H9 (cell line): ENCODE measurements around the gene LYST. TPM values are rescaled to one million over a fixed set of nuclear protein-coding genes. Genes with fewer than 3 reads are reported as not detected.

Experiments
- DNase-seq: peaks from one replicate; pipeline ENCODE4 v3.0.0-alpha.2; 2017
- H2AFZ ChIP-seq: one replicate; pipeline ENCODE4 v1.6.1; 2013; ENCODE audit warnings: mild to moderate bottlenecking, low read length, control low read depth, moderate library complexity
- H2AK5ac ChIP-seq: 2 replicates; pipeline ENCODE4 v1.6.1; 2013; ENCODE audit warnings: low read length, control low read depth, mixed read lengths; ENCODE audit not compliant: insufficient read length
- H2BK120ac ChIP-seq: one replicate; pipeline ENCODE4 v1.6.1; 2013; ENCODE audit warnings: low read depth, mild to moderate bottlenecking, low read length, control low read depth, inconsistent platforms; ENCODE audit not compliant: poor library complexity, severe bottlenecking
- H2BK12ac ChIP-seq: 2 replicates; pipeline ENCODE4 v1.6.1; 2013; ENCODE audit warnings: low read length, control low read depth, mixed read lengths, low read depth; ENCODE audit not compliant: insufficient read length
- H2BK15ac ChIP-seq: 2 replicates; pipeline ENCODE4 v1.6.1; 2013; ENCODE audit warnings: low read depth, low read length, control low read depth
- H2BK20ac ChIP-seq: one replicate; pipeline ENCODE4 v1.6.1; 2013; ENCODE audit warnings: low read depth, mild to moderate bottlenecking, low read length, control low read depth, inconsistent platforms; ENCODE audit not compliant: poor library complexity, severe bottlenecking
- H2BK5ac ChIP-seq: 2 replicates; pipeline ENCODE4 v1.6.1; 2013; ENCODE audit warnings: low read length, control low read depth, mixed read lengths; ENCODE audit not compliant: insufficient read length
- H3K14ac ChIP-seq: 2 replicates; pipeline ENCODE4 v1.6.1; 2013; ENCODE audit warnings: low read length, control low read depth; ENCODE audit not compliant: insufficient read depth
- H3K18ac ChIP-seq: 2 replicates; pipeline ENCODE4 v1.6.1; 2013; ENCODE audit warnings: low read depth, mild to moderate bottlenecking, mixed read lengths, low read length, control low read depth; ENCODE audit not compliant: insufficient read length
- H3K23ac ChIP-seq: 2 replicates; pipeline ENCODE4 v1.6.1; 2013; ENCODE audit warnings: low read length, control low read depth, mixed read lengths, low read depth; ENCODE audit not compliant: insufficient read length
- H3K23me2 ChIP-seq: 2 replicates; pipeline ENCODE4 v1.6.1; 2013; ENCODE audit warnings: low read depth, mild to moderate bottlenecking, mixed read lengths, low read length, control low read depth; ENCODE audit not compliant: insufficient read length, poor library complexity, severe bottlenecking
- H3K27ac ChIP-seq: 2 replicates; pipeline ENCODE4 v1.5.1; 2013; ENCODE audit warnings: low read length, control low read depth, mixed read lengths, low read depth; ENCODE audit not compliant: insufficient read length
- H3K27me3 ChIP-seq: 2 replicates; pipeline ENCODE4 v1.6.1; 2013; ENCODE audit warnings: low read length, control low read depth, inconsistent platforms; ENCODE audit not compliant: insufficient read depth
- H3K4ac ChIP-seq: 2 replicates; pipeline ENCODE4 v1.6.1; 2013; ENCODE audit warnings: low read depth, mild to moderate bottlenecking, control low read depth, inconsistent platforms, low read length, moderate library complexity
- H3K4me1 ChIP-seq: 2 replicates; pipeline ENCODE4 v1.6.1; 2013; ENCODE audit warnings: low read length, control low read depth, inconsistent platforms; ENCODE audit not compliant: insufficient read depth
- H3K4me2 ChIP-seq: 2 replicates; pipeline ENCODE4 v1.6.1; 2013; ENCODE audit warnings: low read length, control low read depth, mixed read lengths; ENCODE audit not compliant: insufficient read length, insufficient read depth
- H3K56ac ChIP-seq: 2 replicates; pipeline ENCODE4 v1.6.1; 2013; ENCODE audit warnings: low read depth, mild to moderate bottlenecking, mixed read lengths, low read length, control low read depth; ENCODE audit not compliant: insufficient read length
- H3K79me1 ChIP-seq: 2 replicates; pipeline ENCODE4 v1.6.1; 2013; ENCODE audit warnings: low read depth, mild to moderate bottlenecking, moderate library complexity, low read length, control low read depth, inconsistent platforms; ENCODE audit not compliant: insufficient read depth, poor library complexity, severe bottlenecking
- H3K79me2 ChIP-seq: 2 replicates; pipeline ENCODE4 v1.6.1; 2013; ENCODE audit warnings: low read length, control low read depth, inconsistent platforms; ENCODE audit not compliant: insufficient read depth
- H3K9ac ChIP-seq: 2 replicates; pipeline ENCODE4 v1.6.1; 2013; ENCODE audit warnings: low read length, control low read depth, mixed read lengths; ENCODE audit not compliant: insufficient read length; ENCODE audit errors: extremely low read depth
- H3K9me3 ChIP-seq: one replicate; pipeline ENCODE4 v1.6.1; 2013; ENCODE audit warnings: low read depth, low read length, inconsistent platforms; ENCODE audit not compliant: control insufficient read depth
- H3T11ph ChIP-seq: one replicate; pipeline ENCODE4 v1.6.1; 2013; ENCODE audit warnings: mild to moderate bottlenecking, low read length, control low read depth, inconsistent platforms
- H4K20me1 ChIP-seq: one replicate; pipeline ENCODE4 v1.6.1; 2013; ENCODE audit not compliant: control insufficient read depth, insufficient read length, insufficient read depth
- H4K5ac ChIP-seq: 2 replicates; pipeline ENCODE4 v1.6.1; 2013; ENCODE audit warnings: low read depth, mild to moderate bottlenecking, mixed read lengths, low read length, control low read depth; ENCODE audit not compliant: insufficient read length
- H4K8ac ChIP-seq: replicated peaks from 2 replicates; pipeline ENCODE4 v1.6.1; 2013; ENCODE audit warnings: low read length, control low read depth, mixed read lengths, low read depth; ENCODE audit not compliant: insufficient read length
- H4K91ac ChIP-seq: 2 replicates; pipeline ENCODE4 v1.6.1; 2013; ENCODE audit warnings: low read depth, mild to moderate bottlenecking, moderate library complexity, mixed read lengths, low read length, control low read depth; ENCODE audit not compliant: insufficient read length
- H3K27ac Mint-ChIP-seq, 3 experiments: 2 replicates in 2 of 3; 3 replicates in 1 of 3; pipeline ENCODE4 v1.8.0; 2020 to 2021; ENCODE audit warnings: mixed read lengths in 3 of 3, mild to moderate bottlenecking in 1 of 3, moderate library complexity in 1 of 3
- H3K27me3 Mint-ChIP-seq: 2 replicates; pipeline ENCODE4 v1.8.0; 2021; ENCODE audit warnings: low read depth, mild to moderate bottlenecking, moderate library complexity, mixed read lengths
- H3K36me3 Mint-ChIP-seq, 3 experiments: 2 replicates in 2 of 3; 3 replicates in 1 of 3; pipeline ENCODE4 v1.8.0; 2020 to 2021; ENCODE audit warnings: low read depth in 3 of 3, mixed read lengths in 3 of 3; ENCODE audit not compliant: insufficient read depth in 1 of 3
- H3K4me1 Mint-ChIP-seq, 2 experiments: 2 replicates each; pipeline ENCODE4 v1.8.0; 2020; ENCODE audit warnings: mixed read lengths in 2 of 2
- H3K4me3 Mint-ChIP-seq, 2 experiments: 2 replicates in 1 of 2; 3 replicates in 1 of 2; pipeline ENCODE4 v1.8.0; 2020 to 2021; ENCODE audit warnings: mild to moderate bottlenecking in 2 of 2, mixed read lengths in 2 of 2, moderate library complexity in 1 of 2
- H3K9me3 Mint-ChIP-seq, 2 experiments: 2 replicates in 1 of 2; 3 replicates in 1 of 2; pipeline ENCODE4 v1.8.0; 2020; ENCODE audit warnings: mild to moderate bottlenecking in 2 of 2, mixed read lengths in 2 of 2, moderate library complexity in 1 of 2
- WGBS: extraction: QIAGEN DNeasy Blood & Tissue Kit; methylation state at CpG from one replicate; pipeline ENCODE4 v1.1.7; 2013; ENCODE audit warnings: missing lambda C conversion rate, low lambda C conversion rate, mixed read lengths; ENCODE audit not compliant: insufficient read length; ENCODE audit errors: extremely low coverage; 5-methylcytosine and 5-hydroxymethylcytosine counted together
- total RNA-seq: library from RNA; stranded (reverse); gene quantifications from 2 replicates; pipeline ENCODE4 v1.2.1, GENCODE V29; 2021
- TF ChIP-seq, protein P1 (sequence below): fragments of 200-600 bp; sonication (generic); conservative IDR thresholded peaks from 3 replicates; pipeline ENCODE4 v1.8.0; 2021; ENCODE audit warnings: antibody characterized with exemption, mild to moderate bottlenecking

LYST gene
- total RNA-seq, 1 experiment from 2014 or later: 0.13 TPM

DNA sequence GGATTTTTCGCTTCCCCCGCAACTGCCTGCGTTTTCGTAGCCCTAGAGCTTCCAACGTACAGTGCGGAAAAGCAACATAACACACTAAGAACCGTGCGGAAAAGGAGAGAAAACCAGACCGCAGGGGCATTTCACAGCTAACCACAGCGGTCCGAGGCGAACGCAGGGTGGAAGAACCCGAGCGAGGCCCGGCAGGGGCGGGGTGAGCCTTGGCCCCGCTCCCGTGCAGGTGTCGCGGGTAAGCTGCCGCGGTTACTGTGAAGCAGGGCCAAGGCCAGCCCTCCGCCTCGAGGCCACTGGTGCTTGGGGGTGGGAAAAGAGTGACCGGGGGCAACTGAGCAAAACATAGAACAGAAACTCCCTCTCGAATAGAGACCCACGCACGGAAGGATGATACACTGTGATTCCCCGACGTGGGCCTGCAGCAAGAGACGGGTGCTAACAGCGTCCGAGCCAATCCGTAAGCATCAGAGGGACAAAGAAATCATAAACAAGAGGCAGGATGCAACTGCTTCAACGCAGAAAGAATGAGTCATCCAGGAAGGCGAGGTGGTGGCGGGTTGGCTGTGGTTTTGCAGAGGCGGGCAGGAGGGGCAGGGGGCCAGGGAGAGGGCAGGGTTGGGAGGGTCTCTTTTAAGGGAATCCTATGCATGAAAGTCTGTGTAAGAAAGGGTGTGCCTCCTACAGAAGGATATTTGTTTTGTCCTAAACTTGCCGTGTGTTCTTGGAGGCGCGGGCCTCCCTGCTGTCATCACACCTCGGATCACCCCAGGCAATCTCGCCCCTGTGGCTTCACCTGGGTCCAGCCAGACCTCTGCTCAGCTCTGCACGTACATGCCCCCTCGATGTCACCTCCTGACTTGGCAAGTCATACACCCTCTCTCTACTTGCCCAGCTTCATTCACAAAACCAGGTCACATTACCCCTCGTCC is 224.4 kb downstream of the LYST start:
- H3K27ac ChIP-seq: no peak overlapping the region

More for the DNA sequence above, 224.4 kb downstream of the LYST start:
- WGBS: no CpG with 5 or more reads among the region's 47 CpGs
- Mint-ChIP-seq H3K4me1 (peaks cover 42 to 51% of the 10 kb centered on the region in 2 experiments), H3K9me3 (no peaks in the 10 kb centered on the region; a peak in 1 of 5 replicates), H3K27ac (peak overlapping the region; percentile 69 to 96 (median 92)), H3K27me3 (no peaks in the 10 kb centered on the region), H3K4me3 (peak overlapping the region; percentile 37 to 52; a peak in 3 of 5 replicates), H3K36me3 (peaks cover 0 to 19% (median 3%) of the 10 kb centered on the region in 3 experiments; a peak in 4 of 7 replicates)
- Histone ChIP-seq H3K79me1 (no peaks in the 10 kb centered on the region), H3K23me2 (no peaks in the 10 kb centered on the region), H3K23ac (no peak overlapping the region), H3K9ac (no peak overlapping the region), H3K56ac (no peak overlapping the region), H3T11ph (no peak overlapping the region), H2BK5ac (no peak overlapping the region), H2AFZ (no peak overlapping the region), H4K91ac (no peak overlapping the region), H3K4ac (no peak overlapping the region), H2AK5ac (no peak overlapping the region), H3K4me1 (peaks cover 7% of the 10 kb centered on the region; the same call in 1 of the 2 replicates), H4K8ac (no peak overlapping the region), H3K14ac (peak overlapping the region; percentile 48), H2BK12ac (no peak overlapping the region), H3K18ac (peak overlapping the region; percentile 56), H3K79me2 (peaks cover 11% of the 10 kb centered on the region; the same call in 1 of the 2 replicates), H2BK20ac (no peak overlapping the region), H3K9me3 (no peaks in the 10 kb centered on the region), H3K4me2 (peak overlapping the region; percentile 30), H4K5ac (peak overlapping the region; percentile 45), H4K20me1 (no peaks in the 10 kb centered on the region), H3K27me3 (no peaks in the 10 kb centered on the region), H2BK120ac (no peak overlapping the region), H2BK15ac (no peak overlapping the region)
- TF ChIP-seq, protein P1, sequence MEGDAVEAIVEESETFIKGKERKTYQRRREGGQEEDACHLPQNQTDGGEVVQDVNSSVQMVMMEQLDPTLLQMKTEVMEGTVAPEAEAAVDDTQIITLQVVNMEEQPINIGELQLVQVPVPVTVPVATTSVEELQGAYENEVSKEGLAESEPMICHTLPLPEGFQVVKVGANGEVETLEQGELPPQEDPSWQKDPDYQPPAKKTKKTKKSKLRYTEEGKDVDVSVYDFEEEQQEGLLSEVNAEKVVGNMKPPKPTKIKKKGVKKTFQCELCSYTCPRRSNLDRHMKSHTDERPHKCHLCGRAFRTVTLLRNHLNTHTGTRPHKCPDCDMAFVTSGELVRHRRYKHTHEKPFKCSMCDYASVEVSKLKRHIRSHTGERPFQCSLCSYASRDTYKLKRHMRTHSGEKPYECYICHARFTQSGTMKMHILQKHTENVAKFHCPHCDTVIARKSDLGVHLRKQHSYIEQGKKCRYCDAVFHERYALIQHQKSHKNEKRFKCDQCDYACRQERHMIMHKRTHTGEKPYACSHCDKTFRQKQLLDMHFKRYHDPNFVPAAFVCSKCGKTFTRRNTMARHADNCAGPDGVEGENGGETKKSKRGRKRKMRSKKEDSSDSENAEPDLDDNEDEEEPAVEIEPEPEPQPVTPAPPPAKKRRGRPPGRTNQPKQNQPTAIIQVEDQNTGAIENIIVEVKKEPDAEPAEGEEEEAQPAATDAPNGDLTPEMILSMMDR: no peak
- DNase-seq: peak; percentile 81
